ELF-1 (cell line): ENCODE data around the gene RGS17.
"Not testable (repeated sequence)": the region's sequence is repeated elsewhere in the genome, so short reads cannot be mapped to it uniquely, and the experiment has no call there.

Experiments
- DNase-seq: peaks from one replicate; pipeline ENCODE4 v3.0.0-alpha.2; 2016; ENCODE audit warnings: low read depth, low spot score

RGS17 gene

GRCh38 chr6:152985300-152985699 is 145.8 kb downstream of the RGS17 start:
- not testable (repeated sequence) for DNase-seq

- DNase-seq = peak; percentile 43
Measured at GRCh38 chr6:152984513-152984872, 146.6 kb downstream of the RGS17 start.

GRCh38 chr6:152983637-152984512 is 147.2 kb downstream of the RGS17 start:
- DNase-seq = peak; percentile 98

GRCh38 chr6:152982904-152983636 is 148.0 kb downstream of the RGS17 start, which contains the start of gene FBXO5:
TSS of gene FBXO5 (minus strand) at chr6:152983041. CDS start at chr6:152982959, 82 bp downstream.
- peak; percentile 100 for DNase-seq

- peak; percentile 22 for DNase-seq
Measured at GRCh38 chr6:152981989-152982903, 148.8 kb downstream of the RGS17 start.

- no peak for DNase-seq
Measured at GRCh38 chr6:152981219-152981618, 149.9 kb downstream of the RGS17 start.

GRCh38 chr6:152980656-152981055 is 150.4 kb downstream of the RGS17 start:
- no peak for DNase-seq

GRCh38 chr6:152979116-152979515 is 152.0 kb downstream of the RGS17 start:
- DNase-seq = no peak

- DNase-seq = no peak
Measured at GRCh38 chr6:152978058-152978457, 153.0 kb downstream of the RGS17 start.

GRCh38 chr6:152977556-152977955 is 153.5 kb downstream of the RGS17 start:
- DNase-seq = no peak

- no peak for DNase-seq
Measured at GRCh38 chr6:152976749-152977148, 154.3 kb downstream of the RGS17 start.

- DNase-seq = no peak
Measured at GRCh38 chr6:152975204-152975915, 155.7 kb downstream of the RGS17 start.

- DNase-seq = no peak
Measured at GRCh38 chr6:152973916-152974315, 157.2 kb downstream of the RGS17 start.

- DNase-seq = no peak
Measured at GRCh38 chr6:152969688-152970418, 161.2 kb downstream of the RGS17 start.

GRCh38 chr6:152966168-152966894 is 164.8 kb downstream of the RGS17 start:
- not testable (repeated sequence) for DNase-seq

- no peak for DNase-seq
Measured at GRCh38 chr6:152959333-152959732, 171.7 kb downstream of the RGS17 start.

GRCh38 chr6:152957796-152958195 is 173.3 kb downstream of the RGS17 start:
- DNase-seq = no peak
